Activated T-cell treated with anti-CD3 and anti-CD28 coated beads for 4 hours (primary cell): ENCODE results near the gene SC5D.

Source experiments
- DNase-seq: peaks from one replicate; pipeline ENCODE4 v3.0.0-alpha.2; 2020

SC5D gene

DNA sequence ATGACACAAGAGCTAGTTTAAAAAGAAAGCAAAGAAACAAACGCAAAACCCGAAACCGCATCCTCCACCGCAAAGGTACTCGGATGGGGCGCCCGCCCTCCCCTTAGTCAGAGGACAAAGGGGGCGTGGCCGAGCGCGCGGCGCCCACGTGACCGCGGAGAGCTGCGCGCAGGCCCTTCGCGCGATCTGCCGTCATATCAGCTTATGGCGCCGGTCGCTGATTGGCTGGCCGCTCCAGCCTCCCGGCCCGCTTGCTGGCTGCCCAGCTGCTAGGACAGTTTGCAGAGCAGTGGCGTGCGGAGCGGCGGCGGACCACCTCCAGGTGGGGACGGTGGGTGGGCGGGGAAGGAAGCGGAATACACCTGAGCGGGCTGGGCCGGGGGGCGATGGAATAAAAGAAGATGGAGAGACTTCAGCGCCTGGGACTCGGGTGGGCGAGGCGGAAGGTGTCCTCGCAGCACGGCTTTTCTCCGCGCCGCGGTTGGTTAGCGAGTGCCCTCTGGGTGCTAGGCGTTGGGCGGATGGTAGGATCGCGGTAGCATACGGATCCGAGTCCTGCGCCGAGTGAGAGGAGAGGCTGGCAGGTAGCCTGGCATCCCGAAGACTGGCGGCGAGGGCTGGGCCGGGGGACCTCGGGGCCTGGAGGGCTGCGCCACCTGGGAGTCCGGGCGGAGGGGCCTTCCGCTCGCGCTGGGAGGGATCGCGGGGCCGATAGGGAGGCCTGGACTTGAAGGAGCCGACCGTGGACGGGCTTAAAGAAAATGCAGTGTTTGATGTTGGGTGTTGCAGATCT, at the start of gene SC5D:
Gene SC5D (plus strand): TSS at position 277 of the 793 bp plus-strand sequence. CDS start 10,605 bp downstream, outside the sequence.
- peak; percentile 90 for DNase-seq

DNA sequence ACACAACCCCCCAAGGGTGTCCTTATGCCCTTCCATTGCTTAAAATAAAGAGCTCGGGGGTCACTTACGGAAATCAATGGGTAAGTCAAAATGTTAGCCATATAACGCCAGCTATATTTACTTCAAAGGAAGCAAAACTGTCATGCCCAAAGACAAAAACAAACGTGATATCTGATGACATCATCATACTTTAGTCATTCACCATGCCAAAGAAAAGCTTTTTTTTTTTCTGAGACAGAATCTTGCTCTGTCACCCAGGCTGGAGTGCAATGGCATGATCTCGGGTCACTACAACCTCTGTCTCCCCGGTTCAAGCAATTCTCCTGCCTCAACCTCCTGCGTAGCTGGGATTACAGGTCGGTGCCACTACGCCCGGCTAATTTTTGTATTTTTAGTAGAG, 47.7 kb upstream of the SC5D start:
- DNase-seq: no peak

GRCh38 chr11:121246021-121246768, 46.4 kb upstream of the SC5D start:
- DNase-seq: no peak

GRCh38 chr11:121246769-121247035, 45.9 kb upstream of the SC5D start:
- DNase-seq: no peak

DNA sequence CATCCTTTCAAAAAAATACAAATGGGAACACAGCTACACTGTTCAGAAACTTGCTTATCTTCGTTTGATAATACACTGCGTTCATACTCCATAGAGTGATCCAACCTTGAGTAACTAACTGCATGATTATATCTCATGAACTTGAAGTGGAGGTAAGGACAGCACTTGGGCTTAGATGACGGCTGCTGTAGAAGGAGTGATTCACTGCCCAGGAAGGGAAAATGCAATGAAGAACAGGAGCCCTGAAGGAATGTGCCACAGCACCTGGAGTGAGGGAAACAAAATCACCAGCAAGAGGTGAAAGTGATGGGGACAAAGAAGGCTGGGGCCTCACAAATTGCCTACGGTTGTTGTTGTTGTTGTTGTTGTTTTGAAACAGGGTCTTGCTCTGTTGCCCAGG, 44.1 kb upstream of the SC5D start:
- no peak for DNase-seq

- DNase-seq: no peak
Observed at GRCh38 chr11:121249039-121249663, 43.4 kb upstream of the SC5D start.

- DNase-seq: no peak
Observed at GRCh38 chr11:121250843-121251242, 41.7 kb upstream of the SC5D start.

DNA sequence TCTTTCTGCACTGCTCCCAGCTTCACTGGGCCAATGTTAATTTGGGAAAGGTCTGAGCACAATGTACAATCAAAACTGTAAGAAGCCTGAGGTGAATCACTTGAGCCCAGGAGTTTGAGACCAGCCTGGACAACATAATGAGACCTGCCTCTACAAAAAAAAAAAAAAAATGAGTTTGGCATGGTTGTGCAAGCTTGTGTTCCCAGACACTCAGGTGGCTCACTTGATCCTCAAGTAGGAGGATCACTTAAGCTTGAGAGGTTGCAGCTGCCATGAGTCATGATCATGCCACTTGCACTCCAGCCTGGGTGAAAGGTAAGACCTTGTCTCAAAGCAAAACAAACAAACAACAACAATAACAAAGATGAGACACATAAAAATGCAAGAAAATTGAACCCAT, 38.6 kb upstream of the SC5D start:
- DNase-seq: no peak

DNA sequence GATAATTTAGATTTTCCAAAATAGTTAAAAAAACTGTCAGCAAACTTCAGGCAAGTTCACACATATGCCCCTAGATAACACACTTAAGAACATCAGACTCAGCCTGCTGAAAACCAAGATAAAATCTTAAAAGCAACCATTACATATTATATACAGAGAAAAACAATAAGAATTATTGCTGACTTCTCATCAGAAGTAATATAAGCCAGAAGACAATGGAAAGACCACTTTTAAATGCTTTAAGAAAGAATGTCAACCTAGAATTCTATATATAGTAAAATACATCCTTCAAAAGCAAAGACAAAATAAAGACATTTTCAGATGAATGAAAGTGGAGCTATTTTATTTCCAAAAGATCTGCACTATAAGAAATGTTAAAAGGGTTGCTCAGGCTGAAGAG, 37.8 kb upstream of the SC5D start:
- DNase-seq: no peak

- no peak for DNase-seq
Observed at GRCh38 chr11:121255473-121256125, 37.0 kb upstream of the SC5D start.

DNA sequence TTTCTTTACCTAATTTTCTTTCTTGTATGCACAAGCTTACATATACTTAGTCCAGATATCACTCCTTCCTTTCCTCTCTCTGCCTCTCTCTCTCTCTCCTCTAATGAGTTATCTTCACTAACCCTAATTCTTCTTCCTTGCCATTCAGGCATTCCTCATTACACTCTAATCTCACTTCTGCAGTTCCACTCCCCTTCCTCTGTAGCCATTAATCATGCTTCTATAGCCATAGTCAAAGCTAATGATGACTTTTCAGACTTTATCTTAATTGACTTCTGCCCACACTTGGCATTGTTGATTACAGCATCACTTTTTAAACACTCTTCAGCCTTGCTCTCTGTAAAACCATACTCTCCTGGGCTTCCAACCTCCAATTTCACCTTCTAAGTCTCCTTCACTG, 35.3 kb upstream of the SC5D start:
- no peak for DNase-seq

DNA sequence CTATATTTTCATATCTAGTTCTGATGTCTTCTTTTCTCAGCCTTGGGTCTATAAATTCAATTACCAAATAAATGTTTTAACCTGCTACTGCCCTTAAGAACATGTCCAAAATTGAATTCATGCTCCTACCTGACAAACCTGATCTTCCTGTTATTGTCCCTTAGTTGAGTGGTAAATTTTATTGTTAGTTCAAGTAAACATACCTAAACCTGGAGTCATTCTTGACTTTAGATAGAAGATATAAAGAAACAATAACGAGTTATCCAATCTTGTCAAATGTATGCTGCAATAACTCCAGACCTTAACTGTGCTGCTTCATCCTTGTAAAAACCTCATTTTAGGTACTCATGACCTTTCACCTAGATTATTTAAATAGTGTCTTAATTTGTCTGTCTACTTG, 34.6 kb upstream of the SC5D start:
- DNase-seq: no peak

- no peak for DNase-seq
Observed at GRCh38 chr11:121265586-121265985, 27.0 kb upstream of the SC5D start.

DNA sequence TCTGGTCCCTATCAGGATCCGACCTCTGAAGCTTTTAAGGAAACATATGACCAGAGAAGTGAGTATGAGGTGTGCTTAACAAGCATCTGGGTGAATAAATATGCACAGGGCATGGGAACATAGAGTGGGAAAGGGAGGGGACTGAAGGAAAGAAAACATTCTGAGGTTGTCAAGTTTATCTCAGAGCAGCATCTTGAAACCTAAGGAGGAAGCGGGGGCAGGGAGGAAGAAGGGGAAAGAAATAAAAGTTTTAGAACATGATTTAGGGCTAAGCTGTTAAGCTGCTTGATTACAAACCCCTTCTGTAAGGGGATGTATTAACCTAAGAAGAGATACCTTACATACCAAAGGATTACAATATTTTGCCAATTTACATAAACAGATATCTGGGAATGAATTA, 24.0 kb upstream of the SC5D start:
- no peak for DNase-seq

GRCh38 chr11:121270001-121270678, 22.4 kb upstream of the SC5D start:
- DNase-seq: no peak

- no peak for DNase-seq
Observed at GRCh38 chr11:121274332-121274991, 18.1 kb upstream of the SC5D start.

DNA sequence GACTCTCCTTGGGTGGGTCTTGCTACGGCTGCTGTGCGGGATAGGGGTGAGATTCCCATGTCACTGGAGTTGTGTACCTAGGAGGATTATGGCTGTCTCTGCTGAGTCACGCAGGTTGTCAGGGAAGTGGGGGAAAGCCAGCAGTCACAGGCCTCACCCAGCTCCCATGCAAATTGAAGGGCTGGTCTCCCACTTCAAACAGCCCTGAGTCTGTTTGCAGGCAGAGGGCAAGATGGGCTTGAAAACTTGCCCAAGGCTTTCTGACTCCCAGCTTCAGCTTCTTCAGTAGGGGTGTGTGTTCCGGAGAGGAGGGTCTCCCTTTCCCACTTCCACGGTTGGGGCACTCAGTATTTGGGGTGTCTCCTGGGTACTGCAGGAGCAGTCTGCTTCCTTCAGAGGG, 10.9 kb upstream of the SC5D start:
- no peak for DNase-seq

DNA sequence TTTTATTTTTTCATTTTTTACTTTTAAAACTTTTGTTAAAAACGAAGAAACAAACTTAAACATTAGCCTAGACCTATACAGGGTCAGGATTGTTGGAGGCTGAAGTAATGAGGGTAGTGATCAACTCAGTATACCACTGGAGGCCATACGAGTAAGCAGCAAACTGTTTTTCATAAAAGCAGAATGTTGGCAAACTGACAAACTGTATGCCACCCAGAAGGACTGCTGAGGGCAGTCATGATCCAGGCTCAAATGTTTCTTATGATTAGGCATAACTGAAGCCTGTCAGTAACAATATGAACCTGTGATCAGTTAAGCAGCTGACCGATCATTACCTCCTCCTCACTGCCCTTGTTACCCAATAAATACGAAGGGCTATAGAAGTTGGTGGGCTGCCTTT, 10.2 kb upstream of the SC5D start:
- no peak for DNase-seq

GRCh38 chr11:121282886-121283502, 9.6 kb upstream of the SC5D start:
- no peak for DNase-seq

GRCh38 chr11:121291319-121291718, 1.3 kb upstream of the SC5D start:
- no peak for DNase-seq

GRCh38 chr11:121291896-121292494, 576 bp upstream of the SC5D start:
- DNase-seq: no peak

DNA sequence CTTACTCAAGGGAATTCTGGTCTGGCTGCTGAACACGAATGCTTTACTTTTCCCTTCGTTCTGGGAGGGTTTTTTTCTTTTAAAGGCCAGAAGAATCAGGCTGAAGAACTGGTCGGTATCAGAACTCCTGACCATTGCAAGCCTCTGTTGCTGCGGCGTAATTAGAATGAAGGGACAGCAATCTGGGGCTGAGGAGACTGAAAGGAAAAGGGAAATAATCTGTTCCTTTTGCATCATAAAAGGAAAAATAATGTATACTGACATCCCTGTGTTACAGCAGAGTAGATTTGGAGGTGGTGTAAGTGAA, 670 bp downstream of the SC5D start:
- no peak for DNase-seq
